ENCODE results near the gene TBC1D1. TPM values are rescaled to one million over a fixed set of nuclear protein-coding genes. Genes with fewer than 3 reads are reported as not detected.

TBC1D1 gene
- total and polyA plus RNA-seq, 2 of the 8 experiments (the other 6 are each of a cell fraction or from before 2014, with no cell fraction given), result 96.9 to 162 TPM

- POLR2A ChIA-PET (ENCODE audit: partially characterized antibody), result no interaction called here
- Histone ChIP-seq H2AFZ (ENCODE audit: low read length) (no peak overlapping the region), H3K9me3 (ENCODE audit: insufficient read depth in 2 of 2, low read depth in 1 of 2, low read length in 1 of 2) (no peaks in the 10 kb centered on the region)
Observed at GRCh38 chr4:38141808-38142500, 251.1 kb downstream of the TBC1D1 start.

More at GRCh38 chr4:38141808-38142500, 251.1 kb downstream of the TBC1D1 start:
- Histone ChIP-seq H2BK20ac (ENCODE audit: low read length) (no peak overlapping the region), H2BK15ac (ENCODE audit: low read length) (no peak overlapping the region), H2BK120ac (replicated peaks; ENCODE audit: low read depth, low read length) (no peak overlapping the region), H4K91ac (replicated peaks; ENCODE audit: insufficient read length, low read length) (no peak overlapping the region), H3K9ac (replicated peaks in 1 of 4; ENCODE audit: extremely low read depth in 1 of 4, low read depth in 3 of 4, low read length in 3 of 4) (no peak overlapping the region), H3K23ac (ENCODE audit: insufficient read length) (no peak overlapping the region), H4K20me1 (replicated peaks in 1 of 2; ENCODE audit: control insufficient read depth in 1 of 2, insufficient read depth in 2 of 2, low read length in 2 of 2) (no peaks in the 10 kb centered on the region), H3K4ac (replicated peaks; ENCODE audit: insufficient read length, low read depth, low read length) (no peak overlapping the region), H4K5ac (ENCODE audit: insufficient read length, low read depth, low read length) (no peak overlapping the region), H3K27ac (ENCODE audit: low read depth, low read length) (no peak overlapping the region), H2BK5ac (ENCODE audit: low read depth, low read length) (no peak overlapping the region), H3K23me2 (ENCODE audit: low read depth, low read length) (no peaks in the 10 kb centered on the region), H3K79me1 (ENCODE audit: low read depth, low read length) (no peaks in the 10 kb centered on the region), H3K4me2 (ENCODE audit: insufficient read depth in 1 of 2, low read depth in 2 of 2, low read length in 2 of 2) (no peak overlapping the region), H3K14ac (ENCODE audit: insufficient read length) (no peak overlapping the region), H3K4me3 (ENCODE audit: extremely low read depth in 1 of 4, insufficient read depth in 2 of 4, low read depth in 3 of 4, low read length in 4 of 4) (no peak overlapping the region), H3K56ac (replicated peaks; ENCODE audit: insufficient read length, low read depth, low read length) (no peak overlapping the region), H2BK12ac (ENCODE audit: low read depth, low read length) (no peak overlapping the region), H3K18ac (ENCODE audit: extremely low read depth, low read length) (no peak overlapping the region), H3K27me3 (replicated peaks in 1 of 4; ENCODE audit: control insufficient read depth in 3 of 4, extremely low read depth in 1 of 4, insufficient read depth in 3 of 4, low read length in 3 of 4) (no peaks in the 10 kb centered on the region), H3K4me1 (replicated peaks in 1 of 4; ENCODE audit: control insufficient read depth in 3 of 4, insufficient read depth in 4 of 4, low read length in 3 of 4) (no peaks in the 10 kb centered on the region), H2AK5ac (ENCODE audit: low read depth, low read length) (no peak overlapping the region), H3K36me3 (ENCODE audit: control insufficient read depth in 2 of 4, insufficient read depth in 4 of 4, low read length in 3 of 4) (peaks cover 3 to 15% (median 6%) of the 10 kb centered on the region in 4 experiments; a peak in 5 of 8 replicates), H3K79me2 (ENCODE audit: control insufficient read depth in 1 of 2, insufficient read depth in 2 of 2, low read length in 2 of 2) (no peaks in the 10 kb centered on the region), H4K8ac (ENCODE audit: extremely low read depth, insufficient read depth, low read length) (no peak overlapping the region)
- DNase-seq (ENCODE audit: low read depth in 1 of 2, low spot score in 2 of 2), result no peak
- FAIRE-seq, result no peak
- CTCF ChIA-PET (ENCODE audit: partially characterized antibody), result interaction anchor here (1.3 kb wide), 1 partner anchor 74 kb away, joined by 3 read pairs; no protein-coding TSS in a partner anchor
- 91% methylated on average over 8 of the region's 8 CpGs; no CpG with 5 or more reads in 1 of the 2 experiments for WGBS, 2 experiments (ENCODE audit: extremely low coverage in 1 of 2, insufficient coverage in 1 of 2, insufficient read length in 1 of 2, insufficient replicate concordance in 2 of 2, low coverage in 1 of 2, low lambda C conversion rate in 2 of 2, missing lambda C conversion rate in 1 of 2)
- no peak for TF ChIP-seq HDAC6 (IDR thresholded peaks at IDR 0.05; ENCODE audit: low read depth, low read length)
- no peak for TF ChIP-seq SAP30 (IDR thresholded peaks at IDR 0.05; ENCODE audit: insufficient read depth, insufficient replicate concordance, low read length)
- no peak for TF ChIP-seq KDM1A (IDR thresholded peaks at IDR 0.05; ENCODE audit: borderline replicate concordance, low read length)
- no peak for TF ChIP-seq RBBP5 (IDR thresholded peaks at IDR 0.05; ENCODE audit: borderline replicate concordance, low read depth, low read length)
- TF ChIP-seq CHD1 (IDR thresholded peaks at IDR 0.05; ENCODE audit: low read depth, low read length), result no peak
